Activated CD4-positive, CD25-positive, alpha-beta regulatory T cell treated with anti-CD3 and anti-CD28 coated beads, Interleukin-2, amount 50 U/mL, for 16 hours (primary cell): ENCODE data around the gene GTF2B.
"Not testable (repeated sequence)": the region's sequence is repeated elsewhere in the genome, so short reads cannot be mapped to it uniquely, and the experiment has no call there.

Source experiments
- DNase-seq: peaks from one replicate; pipeline ENCODE4 v3.0.0-alpha.2; 2020; ENCODE audit warnings: low read depth, low spot score

GTF2B gene

DNA sequence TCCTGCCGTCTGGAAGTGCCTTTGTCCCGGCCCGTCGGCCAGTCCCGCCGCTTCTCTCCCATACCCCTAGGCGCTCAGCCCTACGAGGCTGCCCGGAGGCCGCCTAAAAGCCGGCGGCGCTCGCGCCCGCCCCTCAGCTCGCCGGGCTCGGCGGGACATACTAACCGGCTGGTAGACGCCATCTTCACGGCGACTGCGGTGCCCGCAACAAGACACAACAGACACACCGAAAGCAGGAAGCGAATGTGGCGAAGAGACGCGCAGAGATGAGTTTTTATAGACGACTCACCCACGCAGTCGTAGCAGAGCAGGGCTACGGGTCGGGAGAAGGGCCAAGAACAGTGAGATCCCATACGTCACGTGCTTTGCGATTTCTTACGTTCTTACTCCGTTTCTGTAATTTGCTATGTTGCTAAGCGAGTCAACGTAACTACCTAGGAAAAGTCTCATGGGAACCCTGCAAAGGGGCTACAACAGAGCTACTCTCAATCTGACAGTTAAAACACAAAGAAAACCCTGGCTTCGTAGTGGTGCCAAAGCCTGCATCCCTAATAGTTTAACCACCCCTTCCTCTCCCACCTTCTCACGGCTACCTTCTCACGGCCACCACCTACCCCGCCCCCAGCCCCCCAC is at the start of gene GTF2B:
TSS of gene GTF2B (minus strand) at position 250 of the 633 bp plus-strand sequence. CDS start at position 182, 68 bp downstream.
- DNase-seq: peak; percentile 91

DNA sequence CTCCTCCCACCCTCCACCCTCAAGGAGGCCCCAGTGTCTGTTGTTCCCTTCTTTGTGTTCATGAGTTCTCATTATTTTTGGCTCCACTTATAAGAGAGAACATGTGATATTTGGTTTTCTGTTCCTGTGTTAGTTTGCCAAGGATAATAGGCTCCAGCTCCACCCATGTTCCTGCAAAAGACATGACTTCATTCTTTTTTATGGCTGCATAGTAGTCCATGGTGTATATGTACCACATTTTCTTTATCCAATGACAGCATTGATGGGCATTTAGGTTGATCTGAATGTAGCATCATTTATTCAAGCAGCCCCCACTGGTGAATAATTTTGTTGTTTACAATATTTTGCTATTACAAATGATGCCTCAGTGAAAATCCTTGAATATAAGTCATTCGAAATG is 47.2 kb upstream of the GTF2B start:
- not testable (repeated sequence) for DNase-seq

- DNase-seq: no peak
These were observed 45.5 kb upstream of the GTF2B start for GRCh38 chr1:88936760-88937342.

DNA sequence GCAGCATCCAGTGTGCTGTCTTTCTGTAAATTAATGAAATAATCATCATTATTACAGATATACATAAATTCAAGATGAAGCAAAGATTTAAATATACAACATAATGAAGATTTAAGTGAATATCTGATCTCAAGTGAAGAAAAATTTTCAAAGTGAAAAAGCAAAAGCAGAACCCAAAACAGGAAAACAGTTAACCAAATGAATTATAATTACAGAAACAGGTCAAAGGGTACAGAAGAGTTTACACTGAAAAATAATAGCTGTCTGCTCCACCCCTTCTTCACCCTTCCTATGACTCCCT is 44.8 kb upstream of the GTF2B start:
- no peak for DNase-seq

DNA sequence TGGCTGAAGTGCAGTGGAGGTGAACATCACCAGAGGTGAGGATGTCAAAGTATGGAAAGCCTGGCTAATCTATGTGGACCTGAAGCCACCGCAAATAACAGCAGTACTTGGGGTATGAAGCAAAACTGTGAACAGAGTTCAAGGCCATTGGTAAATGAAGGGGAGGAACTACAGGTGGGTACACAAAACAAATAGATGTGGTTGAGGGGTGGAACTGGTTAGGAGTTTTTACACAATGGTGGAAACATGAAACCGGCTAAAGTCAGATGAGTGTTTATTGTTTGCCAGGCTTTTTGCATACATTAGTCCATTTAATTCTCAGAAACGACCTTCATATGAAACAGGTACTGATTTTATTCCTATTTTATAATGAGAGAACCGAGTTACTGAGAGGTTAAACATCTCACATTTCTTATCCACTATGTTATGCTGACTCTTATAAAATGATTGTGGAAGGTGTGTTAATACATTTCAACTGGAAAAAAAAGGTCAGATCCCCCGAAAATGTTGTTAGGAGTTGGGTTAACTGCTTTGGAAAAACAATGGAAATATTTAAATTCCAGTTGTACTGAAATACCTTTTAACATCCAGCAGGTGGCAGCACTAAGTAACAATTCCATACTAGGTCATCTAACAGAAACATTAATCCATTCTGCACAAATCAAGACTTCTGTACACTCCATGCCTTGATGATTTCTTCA is 44.3 kb upstream of the GTF2B start:
- no peak for DNase-seq

DNA sequence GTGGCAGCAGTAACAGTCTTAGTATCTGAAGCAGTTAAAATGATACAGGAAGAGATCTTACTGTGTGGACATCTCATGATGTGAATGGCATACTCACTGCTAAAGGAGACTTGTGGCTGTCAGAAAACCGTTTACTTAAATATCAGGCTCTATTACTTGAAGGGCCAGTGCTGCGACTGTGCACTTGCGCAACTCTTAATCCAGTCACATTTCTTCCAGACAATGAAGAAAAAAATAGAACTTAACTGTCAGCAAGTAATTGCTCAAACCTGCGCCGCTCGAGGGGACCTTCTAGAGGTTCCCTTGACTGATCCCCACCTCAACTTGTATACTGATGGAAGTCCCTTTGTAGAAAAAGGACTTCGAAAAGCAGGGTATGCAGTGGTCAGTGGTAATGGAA is 38.8 kb upstream of the GTF2B start:
- DNase-seq: not testable (repeated sequence)

- DNase-seq: no peak
These were observed 31.9 kb upstream of the GTF2B start for GRCh38 chr1:88923224-88923623.

GRCh38 chr1:88922214-88922613 is 30.8 kb upstream of the GTF2B start:
- no peak for DNase-seq

DNA sequence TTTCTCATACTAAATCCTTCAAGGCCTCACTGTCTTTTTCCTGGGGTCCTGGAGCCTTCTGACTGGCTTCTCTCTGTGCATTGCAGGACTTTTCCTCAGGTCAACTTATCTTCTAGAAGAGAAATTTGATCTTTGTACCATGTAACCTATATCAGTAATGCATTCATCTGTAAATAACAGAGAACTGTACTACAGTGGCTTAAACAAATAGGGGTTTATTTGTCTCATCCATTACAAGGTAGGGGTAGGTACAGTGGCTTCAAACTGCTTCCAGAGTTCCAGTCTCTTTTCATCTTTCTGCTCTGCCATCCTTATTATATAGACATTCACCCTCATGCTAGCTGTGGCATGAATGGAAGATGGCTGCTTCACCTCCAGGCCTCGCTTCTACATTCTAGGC is 29.5 kb upstream of the GTF2B start:
- no peak for DNase-seq

GRCh38 chr1:88917321-88918025 is 26.1 kb upstream of the GTF2B start:
- DNase-seq: no peak

DNA sequence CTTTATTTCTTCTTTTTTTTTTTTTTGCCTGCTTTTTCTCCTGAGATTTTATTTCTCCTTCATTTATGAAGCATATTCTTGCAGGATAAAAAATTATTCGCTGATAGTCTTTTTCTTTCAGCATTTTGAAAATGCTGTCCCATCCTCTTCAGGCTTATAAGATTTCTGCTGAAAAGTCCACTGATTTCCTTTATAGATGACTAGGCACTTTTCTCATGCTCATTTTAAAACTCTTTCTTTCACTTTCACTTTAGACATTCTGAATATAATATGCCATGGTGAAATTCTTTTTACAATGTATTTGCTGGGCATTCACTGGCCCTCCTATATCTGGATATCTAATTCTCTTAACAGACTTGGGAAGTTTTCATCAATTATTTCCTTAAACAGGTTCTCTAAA is 25.5 kb upstream of the GTF2B start:
- no peak for DNase-seq

GRCh38 chr1:88911800-88912199 is 20.4 kb upstream of the GTF2B start:
- DNase-seq: not testable (repeated sequence)

DNA sequence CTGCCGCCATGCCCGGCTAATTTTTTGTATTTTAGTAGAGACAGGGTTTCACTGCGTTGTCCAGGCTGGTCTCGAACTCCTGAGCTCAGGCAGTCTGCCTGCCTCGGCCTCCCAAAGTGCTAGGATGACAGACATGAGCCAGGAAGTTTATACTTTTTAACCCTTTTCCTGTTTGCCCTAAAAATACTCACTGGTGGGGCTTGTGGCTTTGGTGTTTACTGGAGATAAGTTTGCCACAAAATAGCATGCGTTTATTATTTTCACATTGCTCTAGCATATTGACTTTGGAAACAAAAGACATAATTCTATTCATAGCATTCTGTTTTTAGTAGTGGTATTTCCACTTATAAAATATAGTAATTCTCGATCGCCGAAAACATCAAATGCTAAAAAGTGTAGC is 19.8 kb upstream of the GTF2B start:
- no peak for DNase-seq

DNA sequence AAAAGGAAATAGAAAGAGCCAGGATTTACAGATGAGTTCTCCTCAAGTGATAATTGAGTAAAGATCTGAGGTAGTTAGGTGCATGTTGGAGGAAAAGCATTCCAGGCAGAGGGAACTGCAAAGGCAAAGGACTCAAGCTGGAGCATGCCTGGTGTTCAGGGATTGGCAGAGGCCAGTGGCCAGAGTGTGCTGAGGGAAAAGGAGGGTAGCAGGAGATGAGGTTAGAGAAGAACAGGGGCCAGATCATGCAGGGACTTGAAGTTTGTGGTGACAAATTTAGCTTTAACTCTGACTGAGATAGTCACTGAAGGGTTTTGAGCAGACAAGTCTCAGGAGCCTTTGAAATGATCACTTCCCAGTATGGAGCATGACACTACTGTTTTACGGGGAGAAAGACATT is 19.0 kb upstream of the GTF2B start:
- DNase-seq: no peak

- DNase-seq: no peak
These were observed 9.5 kb upstream of the GTF2B start for GRCh38 chr1:88900883-88901282.

DNA sequence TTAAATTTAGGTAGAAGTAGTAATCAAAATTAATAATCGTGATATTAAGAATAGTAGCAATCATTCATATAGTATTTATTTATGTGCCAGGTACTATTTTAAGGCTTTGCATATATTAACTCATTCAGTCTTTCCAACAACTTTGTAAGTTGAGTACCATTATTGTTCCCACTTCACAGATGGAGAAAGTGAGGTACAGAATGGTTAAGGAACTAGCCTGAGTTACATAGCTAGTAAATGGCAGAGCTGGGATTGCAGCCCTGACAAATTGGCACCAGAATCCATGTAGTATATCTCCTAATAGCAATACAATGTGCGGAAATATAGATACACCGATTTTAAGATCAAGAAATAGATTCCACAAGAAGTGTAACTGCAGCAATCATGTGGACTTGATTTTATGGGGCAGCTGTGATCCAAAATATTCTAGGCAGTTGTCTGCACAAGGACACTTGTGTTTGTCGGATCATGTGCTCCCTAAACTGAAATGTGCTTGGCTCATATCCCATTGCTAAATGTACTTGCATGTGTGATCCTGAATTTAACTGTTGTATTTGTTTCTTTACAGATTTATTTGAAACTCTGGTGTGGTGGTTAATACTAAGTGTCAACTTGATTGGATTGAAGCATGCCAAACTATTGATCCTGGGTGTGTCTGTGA is 5.8 kb upstream of the GTF2B start:
- no peak for DNase-seq

GRCh38 chr1:88892357-88892877 is 1.1 kb upstream of the GTF2B start:
- no peak for DNase-seq

DNA sequence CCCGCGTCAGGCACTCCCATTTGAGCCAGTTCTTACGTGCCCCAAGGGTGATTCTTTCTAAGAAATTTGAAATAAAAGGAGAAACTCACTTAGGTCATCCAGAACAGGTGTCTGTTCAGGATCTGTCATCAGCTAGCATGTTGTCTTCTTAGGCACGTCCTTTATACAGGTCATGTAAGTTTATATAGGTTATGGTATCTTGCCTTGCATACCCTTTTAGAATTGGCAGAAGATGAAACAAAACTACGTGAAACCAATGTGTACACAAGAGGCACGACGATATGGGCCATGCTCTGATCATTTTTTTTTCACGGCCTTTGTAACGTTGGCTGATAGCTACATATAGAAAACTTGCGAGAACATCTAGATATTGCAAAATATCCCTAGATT is 579 bp upstream of the GTF2B start:
- DNase-seq: no peak

- DNase-seq: no peak
These were observed 513 bp downstream of the GTF2B start for GRCh38 chr1:88890791-88891317.

GRCh38 chr1:88890131-88890530 is 1.2 kb downstream of the GTF2B start:
- DNase-seq: no peak

GRCh38 chr1:88888750-88889149 is 2.6 kb downstream of the GTF2B start:
- DNase-seq: no peak

DNA sequence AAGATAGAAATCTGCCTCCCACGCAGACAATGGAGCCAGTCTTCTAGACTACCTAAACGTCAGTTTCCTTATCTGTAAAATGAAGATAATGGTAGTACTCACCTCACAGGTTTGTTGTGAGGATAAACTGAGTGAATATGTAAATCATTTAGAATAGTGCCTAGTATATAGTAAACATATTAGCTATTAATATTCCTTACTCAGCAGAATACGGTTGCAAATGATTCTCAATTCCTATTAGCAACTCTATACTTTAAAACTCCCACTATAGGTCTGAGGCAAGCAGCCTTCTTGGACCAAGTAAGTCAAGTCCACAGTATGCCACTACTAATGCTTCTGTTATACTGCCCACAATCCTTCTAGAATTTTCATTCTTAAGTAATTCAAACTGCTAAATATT is 5.4 kb downstream of the GTF2B start:
- DNase-seq: no peak
